GM12864 (cell line): Measurements from ENCODE around the gene IMMP2L.
"Not testable (repeated sequence)": the region's sequence is repeated elsewhere in the genome, so short reads cannot be mapped to it uniquely, and the experiment has no call there.

Experiments
- DNase-seq: peaks from one replicate; pipeline ENCODE4 v3.0.0-alpha.2; 2011; ENCODE audit warnings: low read depth
- H3K4me3 ChIP-seq: 2 replicates; pipeline ENCODE4 v1.5.1; 2011; ENCODE audit warnings: mild to moderate bottlenecking, low read depth, low read length, control low read depth
- TF ChIP-seq, protein P1 (sequence below): IDR thresholded peaks from 2 replicates; pipeline ENCODE4 v1.5.1; 2011; ENCODE audit warnings: low read depth, mild to moderate bottlenecking, moderate library complexity, low read length, control low read depth, inconsistent platforms; ENCODE audit errors: missing control alignments

The IMMP2L gene

DNA sequence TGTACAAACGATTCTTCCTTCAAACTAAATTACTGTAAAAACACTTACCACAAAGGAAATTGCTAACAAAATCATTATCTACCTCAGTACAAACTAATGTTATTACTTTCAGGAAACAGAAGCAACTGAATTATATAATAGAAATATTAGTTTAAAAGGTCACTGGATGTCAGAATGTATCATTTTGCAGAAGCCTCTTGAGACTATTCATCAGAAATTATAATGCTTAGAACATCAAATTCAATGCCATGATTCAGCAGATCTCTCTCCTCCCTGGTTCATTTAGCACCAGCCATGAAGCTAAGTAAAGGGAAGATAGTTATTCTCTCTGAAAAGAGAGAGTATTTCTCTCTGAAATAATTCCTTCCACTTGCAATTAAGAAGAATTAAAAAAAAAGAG is 223.3 kb downstream of the IMMP2L start:
- no peak for DNase-seq
- no peak overlapping the region for H3K4me3 ChIP-seq
- TF ChIP-seq, protein P1, sequence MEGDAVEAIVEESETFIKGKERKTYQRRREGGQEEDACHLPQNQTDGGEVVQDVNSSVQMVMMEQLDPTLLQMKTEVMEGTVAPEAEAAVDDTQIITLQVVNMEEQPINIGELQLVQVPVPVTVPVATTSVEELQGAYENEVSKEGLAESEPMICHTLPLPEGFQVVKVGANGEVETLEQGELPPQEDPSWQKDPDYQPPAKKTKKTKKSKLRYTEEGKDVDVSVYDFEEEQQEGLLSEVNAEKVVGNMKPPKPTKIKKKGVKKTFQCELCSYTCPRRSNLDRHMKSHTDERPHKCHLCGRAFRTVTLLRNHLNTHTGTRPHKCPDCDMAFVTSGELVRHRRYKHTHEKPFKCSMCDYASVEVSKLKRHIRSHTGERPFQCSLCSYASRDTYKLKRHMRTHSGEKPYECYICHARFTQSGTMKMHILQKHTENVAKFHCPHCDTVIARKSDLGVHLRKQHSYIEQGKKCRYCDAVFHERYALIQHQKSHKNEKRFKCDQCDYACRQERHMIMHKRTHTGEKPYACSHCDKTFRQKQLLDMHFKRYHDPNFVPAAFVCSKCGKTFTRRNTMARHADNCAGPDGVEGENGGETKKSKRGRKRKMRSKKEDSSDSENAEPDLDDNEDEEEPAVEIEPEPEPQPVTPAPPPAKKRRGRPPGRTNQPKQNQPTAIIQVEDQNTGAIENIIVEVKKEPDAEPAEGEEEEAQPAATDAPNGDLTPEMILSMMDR: no peak

DNA sequence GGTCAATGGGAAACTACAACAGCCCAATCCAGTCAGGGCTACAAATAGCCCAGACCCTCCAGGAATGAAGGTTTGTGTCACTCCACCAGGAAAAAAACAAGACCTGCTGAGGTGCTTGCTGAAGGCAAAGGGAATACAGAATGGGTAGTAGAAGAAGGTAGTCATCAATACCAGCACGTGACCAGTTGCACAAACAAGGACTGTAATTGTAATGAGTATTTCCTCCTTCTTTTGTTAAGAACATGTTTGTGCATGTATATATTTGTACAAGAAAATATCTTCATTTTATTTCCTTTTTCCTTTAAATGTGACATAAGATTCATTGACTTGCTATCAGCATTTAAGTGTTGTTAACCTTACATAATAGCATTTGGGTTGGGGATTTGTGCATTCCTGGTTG is 229.3 kb downstream of the IMMP2L start:
- TF ChIP-seq, protein P1: no peak
- H3K4me3 ChIP-seq: no peak overlapping the region
- DNase-seq: no peak

DNA sequence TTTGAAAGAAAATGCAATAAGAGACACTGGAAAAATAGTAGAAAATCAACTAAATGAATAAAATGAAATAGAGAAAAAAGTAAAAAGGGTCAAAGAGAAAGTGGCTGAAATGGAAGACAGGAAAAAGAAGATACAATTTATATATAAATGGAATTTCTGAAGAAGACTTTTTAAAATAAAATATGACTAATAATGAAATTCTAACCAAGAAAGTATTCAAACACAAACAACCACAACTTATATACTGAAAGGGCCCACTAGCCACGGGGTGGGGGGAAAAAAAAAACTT is 232.1 kb downstream of the IMMP2L start:
- no peak overlapping the region for H3K4me3 ChIP-seq
- DNase-seq: no peak
- TF ChIP-seq, protein P1: no peak

DNA sequence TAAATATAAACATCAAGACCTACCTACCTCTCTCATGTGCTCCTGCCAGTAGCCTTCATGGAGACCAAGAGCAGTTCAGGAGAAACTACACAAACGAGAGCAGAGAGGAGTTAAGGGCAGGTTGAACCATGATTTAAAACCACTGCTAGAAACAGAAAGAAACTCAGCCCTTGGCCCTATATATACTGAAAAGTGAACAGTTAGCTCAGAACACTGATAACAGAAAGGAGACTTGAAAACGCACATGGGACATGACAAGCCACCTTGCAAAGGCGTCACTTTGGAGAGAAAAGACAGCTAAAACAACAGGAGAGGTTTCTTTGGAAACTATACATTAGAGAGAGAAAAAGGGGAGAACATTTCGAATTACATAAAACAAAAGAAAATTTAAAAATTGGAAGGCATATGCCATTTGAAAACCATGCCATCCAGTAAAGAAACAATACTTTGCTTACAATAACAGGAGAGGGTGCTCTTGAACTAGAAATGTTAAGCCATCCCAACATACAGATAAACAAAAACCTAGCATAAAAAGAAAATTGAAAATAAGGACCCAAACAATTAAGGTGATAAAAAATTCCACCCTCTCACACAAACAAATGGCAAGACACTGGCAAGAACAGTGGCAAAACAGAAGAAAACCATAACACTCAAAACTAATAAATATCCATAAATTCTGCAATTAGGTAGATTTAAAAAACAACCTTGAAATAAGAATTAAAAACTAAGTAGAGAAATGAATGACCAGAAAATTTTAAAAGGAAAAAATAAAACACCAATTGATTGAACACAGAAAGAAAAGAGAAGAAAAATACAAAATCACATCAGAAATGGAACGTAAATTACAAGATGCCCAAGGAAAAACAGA is 232.7 kb downstream of the IMMP2L start:
- TF ChIP-seq, protein P1: no peak
- no peak for DNase-seq
- H3K4me3 ChIP-seq: no peak overlapping the region

DNA sequence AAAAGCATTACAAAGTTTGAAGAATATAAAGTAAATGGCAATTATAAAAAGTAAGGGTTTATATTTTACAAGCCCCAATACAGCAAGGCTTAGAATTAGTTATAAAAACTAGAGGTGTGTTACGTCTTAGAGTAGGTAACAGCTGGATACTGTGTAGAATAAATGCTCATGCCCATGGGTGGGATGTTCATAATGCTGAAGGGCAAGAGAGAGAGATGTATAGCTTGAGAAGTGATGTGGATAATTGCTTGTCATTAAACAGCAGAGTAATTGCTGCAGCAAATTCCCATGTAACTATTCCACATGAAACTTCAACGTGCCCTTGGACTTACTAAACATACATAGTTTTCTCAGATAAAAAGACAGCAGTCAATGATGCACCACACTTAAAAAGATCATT is 233.8 kb downstream of the IMMP2L start:
- TF ChIP-seq, protein P1: no peak
- H3K4me3 ChIP-seq: no peak overlapping the region
- DNase-seq: no peak

DNA sequence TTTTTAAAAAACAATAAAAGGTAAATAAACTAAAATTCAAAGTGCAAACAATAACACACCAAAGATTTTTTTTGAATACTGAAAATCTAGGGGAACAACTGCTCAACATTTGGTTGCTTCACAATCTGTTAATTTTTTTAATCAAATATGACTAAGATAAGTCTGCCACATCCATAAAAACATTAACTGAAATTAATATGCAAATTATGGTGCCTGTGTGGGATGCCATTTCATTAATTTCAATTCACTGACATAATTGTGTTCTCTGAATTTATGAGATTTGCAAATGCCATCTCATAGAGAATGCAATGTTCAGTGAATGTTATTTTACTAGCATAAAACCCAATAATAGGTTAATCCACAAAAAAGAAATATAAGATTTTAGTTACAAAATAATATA is 237.5 kb downstream of the IMMP2L start:
- no peak overlapping the region for H3K4me3 ChIP-seq
- TF ChIP-seq, protein P1: no peak
- no peak for DNase-seq

DNA sequence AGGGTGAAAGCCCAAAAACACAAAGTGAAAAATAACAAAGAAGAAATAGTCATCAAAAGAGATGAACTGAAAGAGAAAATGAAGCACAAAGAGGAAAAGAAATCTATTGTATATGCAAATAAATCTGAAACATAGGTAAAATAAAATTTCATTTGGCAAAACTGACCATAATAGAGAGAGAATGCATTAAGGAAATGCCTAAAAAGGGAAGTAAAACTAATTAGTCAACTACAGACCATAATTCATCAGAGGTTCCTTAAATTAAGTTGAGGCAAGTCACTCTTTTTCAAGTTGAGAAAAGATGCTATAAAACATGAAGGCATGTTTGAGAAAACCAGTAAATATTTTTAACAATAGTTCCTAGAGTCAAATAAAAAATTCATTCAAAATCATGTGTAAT is 238.1 kb downstream of the IMMP2L start:
- no peak for DNase-seq
- no peak overlapping the region for H3K4me3 ChIP-seq
- TF ChIP-seq, protein P1: no peak

DNA sequence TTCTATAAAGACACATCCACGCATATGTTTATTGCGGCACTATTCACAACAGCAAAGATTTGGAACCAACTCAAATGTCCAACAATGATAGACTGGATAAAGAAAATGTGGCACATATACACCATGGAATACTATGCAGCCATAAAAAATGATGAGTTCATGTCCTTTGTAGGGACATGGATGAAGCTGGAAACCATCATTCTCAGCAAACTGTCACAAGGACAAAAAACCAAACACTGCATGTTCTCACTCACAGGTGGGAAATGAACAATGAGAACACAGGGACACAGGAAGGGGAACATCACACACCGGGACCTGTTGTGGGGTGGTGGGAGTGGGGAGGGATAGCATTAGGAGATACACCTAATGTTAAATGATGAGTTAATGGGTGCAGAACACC is 238.6 kb downstream of the IMMP2L start:
- not testable (repeated sequence) for H3K4me3 ChIP-seq, DNase-seq
